Spleen (tissue), 11 donors: Measurements from ENCODE around the gene DAZAP1. TPM values are rescaled to one million over a fixed set of nuclear protein-coding genes. Genes with fewer than 3 reads are reported as not detected.

Experiments used
- DNase-seq: peaks from one replicate; pipeline ENCODE4 v3.0.0-alpha.2; 2020
- H3K27ac ChIP-seq, 8 donors: fragments of 200-600 bp; sonication (generic) in 7 of 8; 1 replicate in 4 of 8; 2 replicates in 4 of 8; pipeline versions ENCODE4 v1.5.0 to v1.8.0; 2016 to 2021; ENCODE audit warnings: inconsistent platforms in 4 of 8, mild to moderate bottlenecking in 4 of 8, moderate library complexity in 1 of 8
- H3K27me3 ChIP-seq, 7 donors: fragments of 200-600 bp; sonication (generic) in 6 of 7; replicated peaks in 1 of 7; 1 replicate in 4 of 7; 2 replicates in 3 of 7; pipeline versions ENCODE4 v1.5.0 to v1.8.0; 2016 to 2021; ENCODE audit warnings: inconsistent platforms in 3 of 7, mild to moderate bottlenecking in 1 of 7
- H3K36me3 ChIP-seq, 6 donors: fragments of 200-600 bp; sonication (generic) in 5 of 6; 1 replicate in 4 of 6; 2 replicates in 2 of 6; pipeline versions ENCODE4 v1.5.0 to v1.8.0; 2016 to 2021; ENCODE audit warnings: inconsistent platforms in 2 of 6
- H3K4me1 ChIP-seq, 6 donors: fragments of 200-600 bp; sonication (generic) in 5 of 6; 1 replicate in 3 of 6; 2 replicates in 3 of 6; pipeline versions ENCODE4 v1.5.0 to v1.8.0; 2016 to 2021; ENCODE audit warnings: inconsistent platforms in 3 of 6
- H3K4me3 ChIP-seq, 8 donors: fragments of 200-600 bp; sonication (generic) in 7 of 8; 1 replicate in 4 of 8; 2 replicates in 4 of 8; pipeline versions ENCODE4 v1.5.0 to v1.8.0; 2016 to 2021; ENCODE audit warnings: inconsistent platforms in 4 of 8, mild to moderate bottlenecking in 4 of 8, moderate library complexity in 2 of 8
- H3K9me3 ChIP-seq, 8 donors: fragments of 200-600 bp; sonication (generic) in 7 of 8; 1 replicate in 4 of 8; 2 replicates in 4 of 8; pipeline versions ENCODE4 v1.5.0 to v1.8.0; 2016 to 2021; ENCODE audit warnings: inconsistent platforms in 4 of 8
- CTCF ChIP-seq, 11 experiments: fragments of 200-600 bp in 7 of 11; fragments of 450-650 bp in 4 of 11; sonication (generic) in 4 of 11; IDR thresholded peaks in 8 of 11; conservative IDR thresholded peaks in 3 of 11; 1 replicate in 7 of 11; 2 replicates in 4 of 11; pipeline versions ENCODE4 v1.4.0 to v1.8.0; 2016 to 2021; ENCODE audit warnings: antibody characterized with exemption in 11 of 11, inconsistent platforms in 4 of 11, mild to moderate bottlenecking in 1 of 11
- POLR2A ChIP-seq, 3 donors: fragments of 450-650 bp; IDR thresholded peaks; one replicate each; pipeline ENCODE4 v1.5.1; 2017; ENCODE audit warnings: antibody characterized with exemption in 3 of 3, mild to moderate bottlenecking in 1 of 3
- POLR2AphosphoS5 ChIP-seq, 3 donors: sonication (generic); formaldehyde crosslinking; IDR thresholded peaks; one replicate each; pipeline ENCODE4 v1.5.1; 2017; ENCODE audit warnings: antibody characterized with exemption in 3 of 3
- WGBS, 5 donors: extraction: QIAGEN DNeasy Blood & Tissue Kit in 3 of 5; methylation state at CpG; one replicate each; pipeline versions ENCODE4 v1.1.5 to v1.1.7; 2013 to 2018; 5-methylcytosine and 5-hydroxymethylcytosine counted together
- intact Hi-C: fragments of 100-400 bp; cut with DNase I; formaldehyde crosslinking; loops from one replicate; pipeline ENCODE4 v1.15.0; 2023; ENCODE audit warnings: low total_unique reads
- polyA plus RNA-seq, 3 donors: library from polyadenylated mRNA; stranded (reverse); fragments of 200-250 nt; gene quantifications; one replicate each; pipeline ENCODE4 v1.2.1, GENCODE V29; 2013
- total RNA-seq, 7 donors: library from RNA; depleted of rRNA in 3 of 7; stranded (reverse); fragments of >200 nt in 3 of 7; fragmentation: NEBNext Ultra II Directional in 4 of 7; extraction: Animal tissue kit (Norgen Biotek cat#: 25700) in 4 of 7; gene quantifications; one replicate each; pipeline versions ENCODE4 v1.1.0 to v1.2.1, GENCODE V29; 2016 to 2021
- donor health status: healthy with polysubstance abuse.
- donor health status: DM: no; HTN: no; CAD: no; lungs with moderate emphysema.
- donor health status: DM: no; HTN: no; CAD: no.
- donor health status: Bipolar disorder and iron deficiency.
- donor health status: healthy.
- donor health status: DM: no; HTN: no; CAD: no.
- donor health status: DM: yes; HTN: yes; CAD: no.

The DAZAP1 gene
- total and polyA plus RNA-seq, 10 donors = 43.8 to 137 (median 99.6) TPM

- H3K4me1 ChIP-seq = peaks cover 9 to 47% (median 29%) of the 10 kb centered on the region in 6 donors
- no peaks in the 10 kb centered on the region for H3K9me3 ChIP-seq
- H3K27me3 ChIP-seq = no peaks in the 10 kb centered on the region
- peaks cover 0 to 74% (median 50%) of the 10 kb centered on the region in 6 donors for H3K36me3 ChIP-seq
- H3K27ac ChIP-seq = no peak overlapping the region
- TF ChIP-seq POLR2A (IDR thresholded peaks at IDR 0.05) = no peak
- TF ChIP-seq CTCF (IDR thresholded peaks at IDR 0.05 in 8 of 11, conservative IDR thresholded peaks at IDR 0.05 in 3 of 11) = no peak
- no peak for TF ChIP-seq POLR2AphosphoS5 (IDR thresholded peaks at IDR 0.05)
- H3K4me3 ChIP-seq = no peak overlapping the region
- no peak for DNase-seq
- intact Hi-C loops = no loop called here
- 90 to 94% (median 92%) methylated on average over 37 to 45 of the region's 45 CpGs for WGBS, 5 donors
Observed at GRCh38 chr19:1387684-1388636, 19.4 kb upstream of the DAZAP1 start.

- Histone ChIP-seq H3K27me3 (no peaks in the 10 kb centered on the region), H3K36me3 (peaks cover 0 to 81% (median 56%) of the 10 kb centered on the region in 6 donors), H3K27ac (no peak overlapping the region), H3K4me1 (peaks cover 9 to 43% (median 28%) of the 10 kb centered on the region in 6 donors), H3K9me3 (no peaks in the 10 kb centered on the region), H3K4me3 (no peak overlapping the region)
- intact Hi-C loops = no loop called here
- 93 to 97% (median 95%) methylated on average over 9 to 17 of the region's 17 CpGs for WGBS, 5 donors
- DNase-seq = no peak
- TF ChIP-seq CTCF (IDR thresholded peaks at IDR 0.05 in 8 of 11, conservative IDR thresholded peaks at IDR 0.05 in 3 of 11) (no peak), POLR2AphosphoS5 (IDR thresholded peaks at IDR 0.05) (no peak), POLR2A (IDR thresholded peaks at IDR 0.05) (no peak)
Observed at GRCh38 chr19:1388637-1389026, 18.8 kb upstream of the DAZAP1 start.

- TF ChIP-seq CTCF (IDR thresholded peaks at IDR 0.05 in 8 of 11, conservative IDR thresholded peaks at IDR 0.05 in 3 of 11) (no peak), POLR2AphosphoS5 (IDR thresholded peaks at IDR 0.05) (no peak), POLR2A (IDR thresholded peaks at IDR 0.05) (no peak)
- H3K36me3 ChIP-seq = peaks cover 0 to 87% (median 63%) of the 10 kb centered on the region in 6 donors
- no peaks in the 10 kb centered on the region for H3K9me3 ChIP-seq
- peaks cover 8 to 38% (median 25%) of the 10 kb centered on the region in 6 donors for H3K4me1 ChIP-seq
- H3K27me3 ChIP-seq = no peaks in the 10 kb centered on the region
- intact Hi-C loops = no loop called here
- no peak for DNase-seq
- no peak overlapping the region for H3K27ac ChIP-seq
- WGBS, 5 donors = 92 to 95% (median 94%) methylated on average over 39 of the region's 39 CpGs
- no peak overlapping the region for H3K4me3 ChIP-seq
Observed at GRCh38 chr19:1389033-1389940, 18.1 kb upstream of the DAZAP1 start.
